Tracheal epithelial cell (primary cell): ENCODE data around the gene BEST4. TPM values are rescaled to one million over a fixed set of nuclear protein-coding genes. Genes with fewer than 3 reads are reported as not detected.

Source experiments
- total RNA-seq: library from RNA; depleted of rRNA; stranded (reverse); fragments of >200 nt; gene quantifications from 2 replicates; pipeline ENCODE4 v1.2.1, GENCODE V29; 2014

The BEST4 gene
- under 0.01 TPM in 1 of 2 replicates, not detected in the other for total RNA-seq

DNA sequence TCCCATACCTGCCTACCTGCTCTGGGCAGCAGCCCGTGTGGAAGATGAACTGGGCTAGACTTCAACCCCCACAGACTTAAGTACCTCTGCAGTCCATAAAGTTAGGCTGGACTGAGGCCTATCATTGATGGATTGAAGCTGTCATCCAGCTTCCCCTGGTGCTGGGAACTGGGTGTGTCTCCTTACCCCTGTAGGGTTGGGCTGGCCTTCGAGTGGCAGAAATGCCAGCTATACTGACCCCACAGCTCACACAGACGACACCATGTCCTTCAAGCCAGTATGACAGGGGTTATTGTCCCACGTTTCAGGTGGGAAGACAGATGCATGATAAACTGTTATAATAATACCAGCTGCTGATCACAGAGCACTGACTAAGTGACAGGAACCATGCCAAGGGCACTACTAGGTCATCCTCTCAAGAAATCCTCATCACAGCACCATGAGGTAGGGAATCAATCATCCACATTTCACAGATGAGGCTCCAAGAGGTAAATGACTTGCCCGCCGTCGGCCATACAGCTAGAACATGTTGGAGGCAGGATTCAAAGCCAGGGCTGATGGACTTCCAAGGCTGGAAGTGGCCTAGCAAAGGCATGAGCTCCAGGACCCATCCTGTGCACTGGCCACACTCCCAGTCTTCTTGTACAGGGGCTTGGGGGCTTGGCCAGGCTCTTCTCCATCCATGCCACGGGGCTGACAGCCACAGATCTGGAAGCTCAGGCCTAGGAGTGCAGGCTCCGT is at the start of gene BEST4:
Gene BEST4, minus strand, starts transcription at position 51 of the 741 bp plus-strand sequence. CDS start 465 bp downstream, outside the sequence.

DNA sequence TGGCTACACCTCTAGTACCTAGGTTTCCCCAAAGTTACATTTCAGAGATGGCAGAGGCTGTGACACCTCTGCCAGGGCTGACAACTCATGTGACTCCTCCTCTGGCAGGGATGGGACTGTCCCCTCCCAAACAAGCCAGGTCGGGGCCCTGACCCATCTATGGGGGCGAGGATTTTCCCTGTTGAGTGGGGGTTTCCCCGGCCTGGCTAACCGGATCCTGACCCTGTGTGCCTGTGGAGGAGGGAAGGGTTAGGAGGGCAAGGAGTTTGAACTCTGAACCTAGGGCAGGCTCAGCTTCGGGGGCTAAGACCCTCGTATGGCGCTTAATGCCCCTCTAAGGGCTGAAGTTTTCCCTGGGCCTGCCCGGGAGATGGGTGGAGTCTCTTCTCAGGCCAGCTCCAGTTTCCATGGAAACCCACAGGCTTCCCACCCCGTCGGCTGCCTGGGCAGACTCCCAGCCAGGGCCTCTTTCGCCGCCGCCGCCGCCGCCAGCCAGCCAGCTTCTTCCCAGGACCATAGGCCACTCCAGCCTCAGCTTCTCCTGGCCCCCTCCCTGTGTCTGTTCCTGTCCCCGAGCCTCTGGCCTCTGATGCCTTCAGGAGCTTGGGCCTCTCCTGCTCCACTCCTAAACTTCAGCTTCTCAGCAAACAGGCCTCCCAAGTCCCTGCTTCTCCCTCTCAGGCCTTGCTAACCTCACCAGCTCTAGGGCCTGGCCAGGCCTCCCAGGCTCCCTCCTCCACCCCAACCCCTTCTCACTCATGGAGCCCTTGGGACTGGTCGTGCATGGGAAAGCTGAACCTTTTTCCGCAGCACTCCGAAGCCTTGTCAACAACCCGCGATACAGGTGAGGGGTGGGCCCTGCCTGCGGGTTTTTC is 20.3 kb upstream of the BEST4 start, which contains the start of gene BTBD19:
Gene BTBD19, plus strand, starts transcription at position 461 of the 875 bp plus-strand sequence. Its CDS starts 298 bp downstream, at position 759.

DNA sequence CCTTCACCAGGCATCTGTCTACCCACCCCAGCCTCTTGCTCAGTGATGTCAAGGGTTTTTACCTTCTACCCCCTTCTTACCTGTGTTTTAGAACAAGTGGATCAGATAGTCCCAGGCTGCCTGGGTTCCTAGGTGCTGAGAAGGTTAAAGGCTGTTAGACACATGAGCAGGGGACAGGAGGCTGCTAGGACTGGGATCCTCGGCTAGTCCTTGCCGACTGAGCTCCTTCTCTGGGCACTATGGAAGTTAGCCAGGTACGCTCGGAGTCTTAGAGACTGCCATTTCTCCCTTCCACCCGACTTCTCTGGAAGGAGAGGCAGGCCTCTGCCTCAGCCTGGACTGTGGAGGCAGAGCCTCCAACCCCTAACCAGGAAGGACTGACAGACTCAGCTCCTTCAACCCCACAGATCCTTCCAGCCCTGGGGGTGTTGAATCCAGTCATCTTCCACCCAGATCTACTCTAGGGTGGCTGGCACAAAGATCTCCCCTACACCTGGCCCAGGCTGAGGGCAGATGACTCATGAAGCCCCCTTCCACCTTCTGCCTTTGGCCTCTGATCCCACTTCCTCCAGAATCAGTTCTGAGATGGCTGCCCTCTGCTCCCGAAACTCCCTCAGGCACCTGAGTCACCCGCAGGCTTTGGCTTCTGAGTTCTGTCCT is 18.9 kb upstream of the BEST4 start, which contains the start of gene DYNLT4:
Gene DYNLT4, minus strand, starts transcription at position 648 of the 660 bp plus-strand sequence. CDS start 683 bp downstream, outside the sequence.

DNA sequence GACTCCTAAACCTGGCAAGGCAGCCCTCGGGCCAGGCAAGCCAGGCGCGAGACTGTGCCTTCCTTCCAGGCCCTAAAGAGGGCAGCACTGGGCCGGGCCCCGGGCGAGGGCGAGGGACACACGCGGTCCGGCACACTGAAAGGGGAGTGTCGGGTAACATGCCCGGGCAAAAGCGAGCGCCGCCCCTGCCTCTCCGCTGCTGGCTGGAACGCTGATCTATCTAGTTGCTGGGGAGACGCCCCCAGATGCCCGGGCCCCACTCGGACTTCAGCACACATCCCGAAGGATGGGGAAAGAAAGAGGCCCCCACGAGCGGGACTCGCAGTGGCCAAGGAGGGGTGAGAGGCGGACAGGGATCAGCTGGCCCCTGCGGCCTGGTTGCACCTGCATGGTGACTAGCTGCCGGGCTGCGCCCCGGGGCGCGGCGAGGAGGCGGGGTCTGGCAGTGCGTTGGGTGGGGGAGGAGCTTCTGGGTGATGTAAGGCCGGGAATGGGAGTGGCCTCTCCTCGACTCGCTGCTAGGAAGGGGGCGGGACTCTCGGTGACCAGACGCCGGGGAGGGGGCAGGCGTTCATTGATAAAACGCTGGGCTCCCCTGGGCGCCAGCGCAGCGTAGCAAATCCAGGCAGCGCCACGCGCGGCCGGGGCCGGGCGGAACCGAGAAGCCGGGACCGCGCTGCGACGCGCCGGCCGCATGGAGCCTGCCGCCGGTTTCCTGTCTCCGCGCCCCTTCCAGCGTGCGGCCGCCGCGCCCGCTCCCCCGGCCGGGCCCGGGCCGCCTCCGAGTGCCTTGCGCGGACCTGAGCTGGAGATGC is 12.0 kb upstream of the BEST4 start, which contains the start of gene PLK3:
Gene PLK3, plus strand, starts transcription at position 608 of the 815 bp plus-strand sequence. Its CDS starts 87 bp downstream, at position 695.

DNA sequence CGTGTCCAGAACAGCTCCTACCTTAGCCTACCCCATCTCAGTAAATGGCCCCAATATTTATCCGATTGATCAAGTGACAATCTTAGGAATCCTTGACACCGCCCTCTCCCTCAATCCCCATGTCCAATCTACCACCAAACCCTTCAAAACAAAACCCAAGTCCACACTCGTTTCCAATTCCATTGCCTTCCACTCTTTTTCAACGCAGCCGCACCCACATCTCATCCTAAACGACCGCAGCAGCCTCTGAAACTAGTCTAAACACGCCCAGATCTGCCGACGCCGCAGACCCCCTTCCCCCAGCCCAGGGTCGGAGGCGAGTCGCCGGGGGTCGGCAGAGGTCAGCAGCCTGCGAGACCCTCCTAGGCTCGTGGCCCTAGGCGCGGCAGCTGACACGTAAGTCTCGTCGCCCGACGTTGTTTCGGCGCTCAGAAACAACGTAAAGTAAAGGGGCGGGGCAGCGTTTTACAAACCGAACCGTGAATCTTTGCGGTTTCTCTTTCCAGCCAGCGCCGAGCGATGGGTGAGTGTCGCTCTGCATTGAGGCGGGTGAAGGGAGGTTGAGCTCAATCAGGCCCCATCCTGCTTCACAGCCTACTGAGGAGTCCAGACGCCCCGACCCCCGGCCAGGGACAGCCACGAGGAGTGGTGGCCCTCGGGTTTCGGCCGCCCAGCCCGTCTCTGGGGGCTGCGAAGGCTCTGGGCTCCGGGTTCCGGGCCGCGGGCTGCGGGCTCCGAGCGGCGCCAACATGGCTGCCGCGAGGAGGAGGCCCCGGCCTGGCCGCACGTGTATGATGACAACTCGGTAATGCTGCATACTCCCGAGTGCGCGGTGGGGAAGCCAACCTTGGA is 12.7 kb downstream of the BEST4 start, which contains the start of gene RPS8:
Gene RPS8, plus strand, starts transcription at position 463 of the 852 bp plus-strand sequence. Its CDS starts 57 bp downstream, at position 520.

DNA sequence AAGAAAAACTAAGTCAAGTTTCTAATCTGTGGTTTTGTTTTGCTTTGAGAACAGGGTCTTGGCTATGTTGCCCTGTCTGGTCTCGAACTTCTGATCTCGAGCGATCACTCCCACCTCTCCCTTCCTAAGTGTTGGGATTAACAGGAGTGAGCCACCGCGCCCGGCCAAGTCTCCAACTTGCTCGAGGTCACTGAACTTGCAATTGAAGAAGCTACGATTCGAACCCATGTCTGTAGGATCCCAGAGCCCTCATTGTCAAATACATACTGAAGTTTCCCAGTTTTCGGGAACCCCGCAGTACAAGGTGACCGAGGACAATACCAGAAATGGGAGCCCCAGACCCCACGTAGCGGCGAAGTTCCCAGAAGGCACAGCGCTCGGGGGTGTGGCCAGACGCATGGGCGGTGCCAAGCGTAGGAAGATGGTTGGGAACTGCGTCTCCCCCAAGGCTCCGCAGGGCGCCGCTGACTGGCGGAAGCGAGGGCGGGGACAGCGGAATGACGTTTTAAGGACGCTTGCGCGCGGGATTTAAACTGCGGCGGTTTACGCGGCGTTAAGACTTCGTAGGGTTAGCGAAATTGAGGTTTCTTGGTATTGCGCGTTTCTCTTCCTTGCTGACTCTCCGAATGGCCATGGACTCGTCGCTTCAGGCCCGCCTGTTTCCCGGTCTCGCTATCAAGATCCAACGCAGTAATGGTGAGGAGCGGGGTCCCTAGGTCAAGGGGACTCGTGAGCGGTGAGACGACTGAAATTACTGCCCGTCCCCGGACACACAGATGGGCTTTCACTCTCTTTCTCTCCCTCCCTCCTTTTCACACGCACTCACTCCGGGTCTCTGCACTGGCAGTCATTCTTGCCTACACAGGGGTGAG is 48.4 kb downstream of the BEST4 start, which contains the start of gene KIF2C:
Gene KIF2C, plus strand, starts transcription at position 531 of the 872 bp plus-strand sequence. Its CDS starts 96 bp downstream, at position 627.

Other genes starting within 250 kb of the BEST4 start
- 3.1 and 5.5 TPM in 2 replicates for gene TMEM53, start 113.7 kb downstream of the BEST4 start, total RNA-seq
- 1.1 TPM in 1 of 2 replicates, not detected in the other for gene ARMH1, start 113.5 kb downstream of the BEST4 start, total RNA-seq
- not detected in 2 replicates for gene RNU5D-1, start 57.0 kb downstream of the BEST4 start, total RNA-seq
- 1.1 and 3.6 TPM in 2 replicates for gene KIF2C, start 48.3 kb downstream of the BEST4 start, total RNA-seq
- gene RPS8, start 12.6 kb downstream of the BEST4 start, total RNA-seq, result 2,442 and 4,378 TPM in 2 replicates
- gene PLK3, start 12.2 kb upstream of the BEST4 start, total RNA-seq, result 15.1 and 30.6 TPM in 2 replicates
- gene DYNLT4, start 19.2 kb upstream of the BEST4 start, total RNA-seq, result 0.24 TPM in 1 of 2 replicates, not detected in the other
- 0.64 and 1.9 TPM in 2 replicates for gene BTBD19, start 20.4 kb upstream of the BEST4 start, total RNA-seq
- not detected in 2 replicates for gene PTCH2, start 55.1 kb upstream of the BEST4 start, total RNA-seq
- 29.4 and 32.6 TPM in 2 replicates for gene EIF2B3, start 198.4 kb upstream of the BEST4 start, total RNA-seq
- 16.6 TPM in 2 replicates for gene HECTD3, start 223.2 kb upstream of the BEST4 start, total RNA-seq
- 96.6 and 107 TPM in 2 replicates for gene UROD, start 224.1 kb upstream of the BEST4 start, total RNA-seq